HCEC 1CT (cell line): ENCODE data around the gene RFFL.
"Not testable (repeated sequence)": the region's sequence is repeated elsewhere in the genome, so short reads cannot be mapped to it uniquely, and the experiment has no call there.

Experiments
- DNase-seq: peaks from one replicate; pipeline ENCODE4 v3.0.0-alpha.2; 2017

The RFFL gene

DNA sequence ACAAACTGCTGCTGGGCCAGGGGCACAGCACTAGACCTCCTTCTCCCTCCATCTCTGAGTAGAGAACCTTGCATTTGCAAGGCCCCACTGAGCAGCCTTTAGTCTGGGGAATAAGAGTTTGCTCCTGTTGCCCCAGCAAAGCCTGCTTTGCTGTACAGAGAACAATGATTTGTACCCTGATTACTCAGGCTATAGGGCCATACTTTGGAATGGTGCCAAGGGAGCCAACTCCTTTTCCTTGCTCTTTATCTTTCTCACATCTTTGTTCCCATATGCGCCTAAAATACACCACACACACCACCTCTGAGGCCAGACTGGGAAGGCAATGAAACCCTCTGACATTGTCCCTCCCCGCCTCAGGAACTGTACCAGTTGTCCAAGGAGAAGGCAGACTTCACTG, 62.0 kb downstream of the RFFL start:
- no peak for DNase-seq

DNA sequence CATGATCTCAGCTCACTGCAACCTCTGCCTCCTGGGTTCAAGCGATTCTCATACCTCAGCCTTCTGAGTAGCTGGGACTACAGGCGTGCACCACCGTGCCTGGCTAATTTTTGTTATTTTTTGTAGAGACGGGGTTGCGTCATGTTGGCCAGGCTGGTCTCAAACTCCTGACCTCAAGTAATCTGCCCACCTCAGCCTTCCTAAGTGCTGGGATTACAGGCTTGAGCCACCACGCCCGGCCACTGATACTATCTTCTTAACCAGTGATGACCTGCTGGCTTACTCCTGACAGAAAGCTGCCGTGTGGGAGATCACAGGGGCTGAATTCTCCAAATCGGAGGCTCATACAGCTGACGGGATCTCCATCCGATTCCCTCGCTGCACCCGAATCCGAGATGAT, 62.5 kb downstream of the RFFL start:
- not testable (repeated sequence) for DNase-seq

DNA sequence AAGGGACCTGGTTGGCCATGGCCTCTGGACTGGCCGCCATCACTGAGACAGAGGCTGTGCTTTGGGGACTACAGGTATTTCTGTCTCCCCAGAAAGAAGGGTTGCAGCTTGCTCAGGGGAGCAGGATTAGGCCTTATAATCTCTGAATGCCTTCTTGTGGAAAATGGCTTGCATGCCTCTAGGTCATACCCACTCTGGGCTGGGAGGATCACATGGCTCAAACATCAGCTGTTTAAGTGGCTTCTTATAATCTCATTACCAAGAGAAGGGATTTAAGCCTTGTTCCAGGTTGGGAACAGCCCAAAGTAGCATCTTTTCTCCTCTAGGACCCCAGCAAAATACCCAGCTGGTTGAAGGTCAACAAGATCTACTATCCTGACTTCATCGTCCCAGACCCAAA, 64.1 kb downstream of the RFFL start:
- no peak for DNase-seq

GRCh38 chr17:34998205-34998604, 65.3 kb downstream of the RFFL start:
- DNase-seq = peak; percentile 50

GRCh38 chr17:34997355-34997862, 66.1 kb downstream of the RFFL start:
- no peak for DNase-seq

GRCh38 chr17:34996422-34997285, 66.9 kb downstream of the RFFL start:
- no peak for DNase-seq

DNA sequence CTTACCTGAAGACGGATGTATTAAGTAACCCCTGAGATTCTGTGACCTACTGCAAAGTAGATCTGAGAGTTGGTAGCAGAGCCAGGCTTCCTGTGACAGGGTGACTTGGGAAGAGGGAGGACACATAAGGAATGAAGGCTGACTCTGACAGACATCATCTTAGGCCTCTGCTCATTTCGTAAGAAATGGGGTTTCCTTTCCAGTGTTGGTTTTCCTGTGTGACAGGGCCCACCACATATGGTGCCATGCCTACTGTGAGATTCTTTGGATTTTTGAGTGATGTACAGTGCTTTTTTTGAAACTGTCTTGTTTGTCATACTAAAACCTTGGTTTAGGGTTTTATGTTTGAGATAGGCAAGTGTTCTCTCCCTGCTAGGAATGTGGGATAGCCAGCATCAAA, 70.5 kb downstream of the RFFL start:
- no peak for DNase-seq

DNA sequence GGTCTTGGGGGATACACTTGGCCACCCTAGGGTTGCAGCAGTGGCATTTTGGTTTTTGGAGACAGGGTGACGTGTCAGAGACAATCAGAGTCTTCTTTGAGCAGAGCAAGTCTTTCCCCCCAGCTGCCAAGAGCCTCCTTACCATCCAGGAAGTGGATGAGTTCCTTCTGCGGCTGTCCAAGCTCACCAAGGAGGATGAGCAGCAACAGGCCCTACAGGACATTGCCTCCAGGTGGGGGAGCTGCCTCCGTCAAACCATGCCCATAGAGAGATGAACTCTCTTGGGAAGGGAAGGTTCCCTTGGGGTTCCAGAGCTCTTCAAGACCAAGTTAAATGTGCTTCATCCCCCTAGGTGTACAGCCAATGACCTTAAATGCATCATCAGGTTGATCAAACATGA, 71.9 kb downstream of the RFFL start:
- no peak for DNase-seq

DNA sequence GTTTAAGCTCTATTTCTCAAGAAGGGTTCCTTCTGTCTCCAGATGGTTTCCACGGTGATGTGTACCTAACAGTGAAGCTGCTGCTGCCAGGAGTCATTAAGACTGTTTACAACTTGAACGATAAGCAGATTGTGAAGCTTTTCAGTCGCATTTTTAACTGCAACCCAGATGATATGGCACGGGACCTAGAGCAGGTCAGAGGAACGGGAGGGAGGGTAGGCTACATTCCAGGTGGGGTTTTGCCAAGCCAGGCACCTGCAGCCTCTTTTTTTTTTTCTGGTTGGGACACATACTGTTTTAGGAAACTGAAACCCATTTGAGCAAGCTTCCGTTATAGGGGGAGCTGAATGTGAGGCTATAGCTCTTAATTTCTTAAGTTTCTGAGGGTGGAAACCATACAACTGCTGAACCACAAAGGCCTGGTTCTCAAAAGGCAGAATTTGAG, 72.6 kb downstream of the RFFL start:
- DNase-seq = no peak

GRCh38 chr17:34989473-34989872, 74.0 kb downstream of the RFFL start:
- DNase-seq = no peak

GRCh38 chr17:34988644-34989043, 74.9 kb downstream of the RFFL start:
- no peak for DNase-seq

DNA sequence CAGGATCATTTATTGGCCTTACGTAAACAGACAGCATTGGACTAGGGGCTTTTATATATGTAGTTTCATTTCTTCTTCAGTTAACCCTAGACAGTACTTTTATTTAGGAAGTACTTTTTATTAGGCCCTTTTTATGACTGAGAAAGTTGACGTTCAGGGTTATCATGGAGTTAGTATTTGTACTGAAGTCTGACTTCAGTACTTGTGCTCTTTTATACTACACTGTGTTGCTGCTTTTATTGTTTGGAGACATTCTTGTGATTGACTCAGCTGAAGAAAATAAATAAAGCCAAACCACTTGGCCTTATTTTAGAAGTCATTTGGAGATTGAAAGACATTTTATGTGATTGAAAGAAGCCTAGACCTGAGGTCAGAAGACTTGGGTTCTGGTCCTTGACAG, 76.3 kb downstream of the RFFL start:
- no peak for DNase-seq

DNA sequence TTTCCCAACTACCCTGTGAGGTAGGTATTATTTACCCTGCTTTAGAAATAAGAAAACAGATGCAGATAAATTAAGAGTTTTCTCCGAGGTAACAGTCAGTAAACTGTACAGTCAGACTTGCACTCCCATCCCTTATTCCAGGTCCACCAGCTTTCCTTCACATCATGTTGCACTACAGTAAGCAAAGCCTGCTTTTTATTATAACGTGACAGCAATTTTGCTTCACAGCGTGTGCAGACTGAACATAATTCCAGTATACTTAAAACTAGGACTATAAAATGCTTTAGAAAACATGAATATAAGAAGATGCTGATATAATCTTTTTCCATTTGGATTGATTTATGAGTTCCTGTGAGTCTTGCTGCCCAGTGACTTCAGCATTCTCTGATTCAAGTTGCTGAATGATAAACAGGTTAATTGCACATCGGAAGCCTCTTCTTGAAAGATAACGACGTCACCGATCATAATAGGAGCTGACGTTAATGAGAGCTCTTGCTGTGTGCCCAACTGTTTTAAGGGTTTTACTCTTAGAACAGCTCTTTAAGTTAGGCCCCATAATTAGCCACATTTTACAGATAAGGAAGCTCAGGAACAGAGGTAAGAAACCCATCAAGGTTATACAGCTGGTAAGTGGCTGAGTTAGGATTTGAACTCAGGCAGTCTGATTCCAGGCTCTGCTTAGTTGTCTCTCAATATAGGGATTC, 81.8 kb downstream of the RFFL start:
- no peak for DNase-seq

DNA sequence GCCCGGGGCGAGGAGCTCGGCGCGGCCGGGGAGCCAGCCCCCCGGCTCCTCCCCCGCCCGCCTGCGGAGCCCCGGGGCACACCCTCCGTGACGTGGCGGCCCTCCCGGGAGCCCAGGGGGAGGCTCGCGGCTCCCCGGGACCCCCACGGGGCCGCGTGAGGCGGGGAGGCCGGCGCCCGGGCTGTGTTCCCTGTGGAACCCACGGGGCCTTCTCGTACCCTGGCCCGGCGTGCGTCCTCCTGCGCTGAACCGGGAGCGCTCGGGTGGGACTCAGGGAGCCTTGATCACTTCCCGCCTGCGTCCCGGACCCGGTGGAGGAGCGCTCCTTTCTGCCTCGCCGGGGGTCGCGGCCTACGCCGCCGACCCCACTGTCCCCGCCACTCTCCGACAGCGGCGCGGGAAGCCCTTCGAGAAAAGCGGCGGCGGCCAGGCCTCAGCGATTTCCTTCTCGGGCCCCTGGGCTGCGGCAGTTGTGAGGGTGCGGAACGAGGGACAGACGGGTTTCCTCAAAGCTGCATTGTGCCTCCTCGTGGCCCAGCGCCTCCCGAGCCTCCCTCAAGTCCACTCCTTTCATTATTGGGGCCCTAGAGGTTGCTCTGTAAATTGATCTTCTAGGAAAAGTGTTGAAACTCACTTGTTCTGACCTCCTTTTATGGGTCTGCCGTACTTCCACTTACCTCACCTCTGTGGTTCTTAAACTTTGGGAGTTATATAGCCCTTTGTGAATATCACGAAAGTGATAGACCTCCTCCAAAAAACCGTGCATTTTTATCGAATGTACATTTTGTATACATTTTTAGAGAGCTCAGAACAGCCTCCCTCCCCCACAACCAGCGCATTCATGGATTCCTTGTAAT, 82.6 kb downstream of the RFFL start:
- peak; percentile 93 for DNase-seq

- DNase-seq = peak; percentile 93
Measured at GRCh38 chr17:34980353-34980680, 83.2 kb downstream of the RFFL start, which contains the start of gene LIG3. Gene LIG3, plus strand, starts transcription at chr17:34980512. Its CDS starts 2,494 bp downstream, at chr17:34983006.

GRCh38 chr17:34979650-34980352, 83.7 kb downstream of the RFFL start:
- DNase-seq = peak; percentile 10

- no peak for DNase-seq
Measured at GRCh38 chr17:34979153-34979552, 84.4 kb downstream of the RFFL start.

DNA sequence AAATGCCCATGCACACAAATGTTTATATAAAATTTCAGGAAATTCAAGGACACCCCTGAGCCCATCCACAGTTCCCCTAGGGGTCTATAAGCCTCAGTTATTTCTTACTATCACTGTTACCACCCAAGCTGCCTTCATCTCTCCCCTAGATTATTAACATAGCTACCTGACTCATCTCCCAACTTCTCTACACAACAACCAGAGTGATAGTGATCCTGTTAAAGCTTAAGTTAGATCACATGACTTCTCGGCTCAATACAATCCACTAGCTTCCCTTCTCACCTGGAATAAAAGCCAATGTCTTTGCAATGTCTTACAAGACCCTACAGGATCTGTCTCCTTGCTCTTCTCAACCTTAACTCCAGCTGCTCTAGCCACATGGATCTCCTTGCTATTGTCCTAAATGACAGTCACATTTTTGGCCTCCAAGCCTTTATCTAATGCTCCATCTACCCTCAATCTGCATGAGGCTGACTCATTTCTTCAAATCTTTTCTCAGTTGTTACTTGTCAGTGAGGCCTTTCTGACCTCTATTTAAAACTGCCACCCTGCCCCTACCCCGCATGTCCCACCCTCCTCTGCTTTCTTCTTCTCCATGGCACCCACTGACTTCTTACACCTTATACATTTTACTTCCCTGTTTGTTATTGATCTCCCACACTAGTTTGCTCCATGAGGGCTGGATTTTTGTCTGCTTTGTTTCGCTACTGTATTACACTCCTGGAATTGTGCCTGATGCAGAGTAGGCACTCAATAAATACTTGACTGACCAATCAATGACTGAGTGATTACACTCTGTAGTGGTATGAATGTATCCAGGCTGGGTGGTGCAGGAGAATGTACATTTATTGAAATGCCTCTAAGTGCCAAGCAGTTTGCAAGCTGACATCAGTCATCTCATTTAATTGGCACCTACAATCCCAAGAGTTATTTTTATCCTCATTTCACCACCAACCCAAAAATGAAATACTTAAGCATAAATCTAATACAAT, 88.4 kb downstream of the RFFL start:
- no peak for DNase-seq

- no peak for DNase-seq
Measured at GRCh38 chr17:34974179-34974578, 89.3 kb downstream of the RFFL start.

DNA sequence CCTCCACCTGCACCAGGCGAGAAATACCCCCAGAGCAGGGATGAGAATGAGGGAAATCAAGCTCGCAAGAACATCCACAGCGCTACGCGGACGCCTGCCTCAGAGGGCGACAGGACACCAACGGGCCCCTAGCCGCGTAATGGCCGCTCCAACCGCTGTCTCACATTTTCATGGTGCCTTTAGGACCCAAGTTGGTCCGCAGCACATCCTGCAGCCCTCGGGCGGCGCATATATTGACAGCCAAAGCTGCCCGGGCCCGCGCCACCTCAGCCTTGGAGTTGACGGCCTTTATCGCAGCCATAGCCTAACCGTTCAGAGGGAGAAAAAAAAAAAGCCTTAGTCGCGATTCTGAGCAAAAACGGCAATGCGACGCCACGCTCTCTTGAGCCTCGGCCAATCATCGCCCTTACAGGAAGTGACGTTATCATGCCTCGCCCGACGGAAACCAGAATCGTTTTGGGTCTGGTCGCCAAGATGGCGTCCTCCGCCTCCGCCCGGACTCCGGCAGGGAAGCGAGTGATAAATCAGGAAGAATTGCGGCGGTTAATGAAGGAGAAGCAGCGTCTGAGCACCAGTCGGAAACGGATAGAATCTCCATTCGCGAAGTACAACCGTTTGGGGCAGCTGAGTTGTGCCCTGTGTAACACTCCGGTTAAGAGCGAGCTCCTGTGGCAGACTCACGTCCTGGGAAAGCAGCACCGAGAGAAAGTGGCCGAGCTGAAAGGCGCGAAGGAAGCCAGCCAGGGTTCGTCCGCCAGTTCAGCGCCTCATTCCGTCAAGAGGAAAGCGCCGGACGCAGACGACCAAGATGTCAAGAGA, 102.2 kb downstream of the RFFL start, which contains the start of the genes CCT6B and ZNF830:
Gene CCT6B, minus strand, starts transcription at position 368 of the 819 bp plus-strand sequence. Its CDS starts 67 bp downstream, at position 301.
Gene ZNF830, plus strand, starts transcription at position 448 of the 819 bp plus-strand sequence. Its CDS starts 27 bp downstream, at position 475.
- DNase-seq = peak; percentile 91
